PC-3 (cell line): Measurements from ENCODE around the gene TNFAIP8. TPM values are rescaled to one million over a fixed set of nuclear protein-coding genes. Genes with fewer than 3 reads are reported as not detected.

Experiments used
- ATAC-seq: fragments of 200-7000 bp; cut with Tn5 transposase; 2 replicates; pipeline ENCODE4 v1.9.1; 2020; ENCODE audit warnings: mild to moderate bottlenecking, moderate library complexity
- BruUV-seq: library from RNA; stranded (reverse); fragments of 400-500 nt; replicated peaks from 2 replicates; lab custom pipeline; 2021; lab: Mats Ljungman, UMichigan
- CTCF ChIA-PET: fragments of 300-600 bp; sonication (Branson Sonifier 250); formaldehyde crosslinking; loops from one replicate; lab custom pipeline; 2022; ENCODE audit warnings: antibody characterized with exemption; lab: Charles Lee
- POLR2A ChIA-PET: fragments of 300-600 bp; sonication (Branson Sonifier 250); formaldehyde crosslinking; loops from one replicate; lab custom pipeline; 2022; ENCODE audit warnings: antibody characterized with exemption; ENCODE audit not compliant: unreplicated experiment; lab: Charles Lee
- DNase-seq: peaks from one replicate; pipeline ENCODE4 v3.0.0-alpha.2; 2015
- H2AFZ ChIP-seq: fragments of 300-600 bp; sonication (generic); 2 replicates; pipeline ENCODE4 v1.6.0; 2016; ENCODE audit warnings: antibody characterized with exemption, low read length
- H3F3A ChIP-seq: fragments of 300-600 bp; sonication (generic); one replicate; pipeline ENCODE4 v1.6.0; 2017; ENCODE audit warnings: antibody characterized with exemption, low read length, control low read depth, mild to moderate bottlenecking; ENCODE audit not compliant: unreplicated experiment
- H3K27ac ChIP-seq: fragments of 300-600 bp; sonication (generic); 2 replicates; pipeline ENCODE4 v1.5.1; 2016; ENCODE audit warnings: mild to moderate bottlenecking, low read length
- H3K27me3 ChIP-seq: fragments of 300-600 bp; sonication (generic); 2 replicates; pipeline ENCODE4 v1.6.1; 2016; ENCODE audit warnings: low read length, mixed read lengths
- H3K36me3 ChIP-seq: fragments of 300-600 bp; sonication (generic); 2 replicates; pipeline ENCODE4 v1.6.1; 2016; ENCODE audit warnings: low read depth, mixed run types, low read length, mixed read lengths
- H3K4me1 ChIP-seq: fragments of 300-600 bp; sonication (generic); 2 replicates; pipeline ENCODE4 v1.5.1; 2016; ENCODE audit warnings: low read length; ENCODE audit not compliant: insufficient read depth
- H3K4me2 ChIP-seq: fragments of 300-600 bp; sonication (generic); 2 replicates; pipeline ENCODE4 v1.6.0; 2016; ENCODE audit warnings: low read length
- H3K4me3 ChIP-seq: fragments of 300-600 bp; sonication (generic); 2 replicates; pipeline ENCODE4 v1.5.1; 2016; ENCODE audit warnings: mild to moderate bottlenecking, low read length, mixed read lengths
- H3K79me2 ChIP-seq: fragments of 300-600 bp; sonication (generic); 2 replicates; pipeline ENCODE4 v1.6.1; 2017; ENCODE audit warnings: low read length, mixed read lengths
- H3K9ac ChIP-seq: fragments of 300-600 bp; sonication (generic); 2 replicates; pipeline ENCODE4 v1.6.0; 2016; ENCODE audit warnings: mild to moderate bottlenecking, low read length
- H3K9me2 ChIP-seq: fragments of 300-600 bp; sonication (generic); replicated peaks from 2 replicates; pipeline ENCODE4 v1.6.1; 2016; ENCODE audit warnings: mixed run types, low read length, mixed read lengths
- H3K9me3 ChIP-seq: fragments of 300-600 bp; sonication (generic); 2 replicates; pipeline ENCODE4 v1.6.1; 2016; ENCODE audit warnings: low read length, mixed read lengths
- H4K20me1 ChIP-seq: fragments of 300-600 bp; sonication (generic); 2 replicates; pipeline ENCODE4 v1.6.1; 2016; ENCODE audit warnings: low read length, mixed read lengths
- EZH2 ChIP-seq: fragments of 300-600 bp; sonication (generic); IDR thresholded peaks from one replicate; pipeline ENCODE4 v1.6.1; 2017; ENCODE audit warnings: antibody characterized with exemption, mild to moderate bottlenecking, low read length; ENCODE audit not compliant: unreplicated experiment
- EZH2phosphoT487 ChIP-seq: fragments of 300-600 bp; sonication (generic); IDR thresholded peaks from 2 replicates; pipeline ENCODE4 v1.6.1; 2018; ENCODE audit warnings: mild to moderate bottlenecking, antibody characterized with exemption, low read length, borderline replicate concordance
- intact Hi-C: fragments of 100-400 bp; cut with micrococcal nuclease; formaldehyde crosslinking; loops from 2 replicates; pipeline ENCODE4 v1.9.0; 2023
- total RNA-seq: library from RNA; depleted of rRNA; stranded (reverse); fragments of >200 nt; gene quantifications from 2 replicates; pipeline ENCODE4 v1.2.3, GENCODE V29; 2014
- TF ChIP-seq, protein P1 (sequence below): fragments of 300-600 bp; sonication (generic); conservative IDR thresholded peaks from 2 replicates; pipeline ENCODE4 v1.5.1; 2017; ENCODE audit warnings: antibody characterized with exemption, low read depth, mild to moderate bottlenecking, low read length

The TNFAIP8 gene
- total RNA-seq, 1 experiment from 2014 or later, result 20.0 TPM

DNA sequence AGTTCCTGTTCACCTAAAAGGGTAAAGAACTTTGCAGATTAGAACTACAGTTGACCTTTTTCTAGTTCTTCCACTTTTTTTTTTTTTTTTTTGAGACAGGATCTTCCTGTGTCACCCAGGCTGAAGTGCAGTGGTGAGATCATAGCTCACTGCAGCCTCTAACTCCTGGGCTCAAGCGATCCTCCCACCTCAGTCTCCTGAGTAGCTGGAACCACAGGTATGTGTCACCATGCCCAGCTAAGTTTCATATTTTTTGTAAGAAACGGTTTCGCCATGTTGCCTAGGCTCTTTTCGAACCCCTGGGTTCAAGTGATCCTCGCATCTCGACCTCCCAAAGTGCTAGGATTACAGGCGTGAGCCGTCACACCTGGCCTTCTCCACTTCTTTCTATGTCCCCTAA is 39.7 kb upstream of the TNFAIP8 start:
- intact Hi-C loops, result no loop called here
- ATAC-seq, result no peak
- H3K4me2 ChIP-seq, result no peak overlapping the region

DNA sequence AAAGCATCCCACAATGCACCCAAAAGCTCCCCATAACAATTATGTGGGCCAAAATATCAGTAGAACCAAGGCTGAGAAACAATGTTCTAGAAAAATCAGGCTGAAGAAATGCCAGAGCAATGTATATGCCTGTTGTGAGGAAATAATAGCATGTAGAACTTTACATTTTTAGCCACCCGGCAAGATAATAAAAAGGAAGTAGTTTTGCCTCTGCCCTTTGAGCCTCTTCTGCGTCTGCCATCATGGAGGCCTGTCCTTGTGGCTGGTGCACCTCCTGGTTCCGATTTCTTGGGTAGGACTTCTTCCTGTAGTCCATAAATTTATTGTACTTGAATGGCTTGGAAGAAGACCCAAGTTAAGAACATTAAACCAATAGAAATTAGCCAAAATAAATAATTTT is 38.9 kb upstream of the TNFAIP8 start:
- Histone ChIP-seq H3K27me3 (no peaks in the 10 kb centered on the region), H3K36me3 (no peaks in the 10 kb centered on the region), H4K20me1 (no peaks in the 10 kb centered on the region), H3K9me3 (no peaks in the 10 kb centered on the region), H3K9me2 (no peaks in the 10 kb centered on the region), H3F3A (no peaks in the 10 kb centered on the region), H3K79me2 (no peaks in the 10 kb centered on the region), H3K27ac (no peak overlapping the region), H3K9ac (no peak overlapping the region), H3K4me1 (peaks cover 10% of the 10 kb centered on the region), H2AFZ (no peak overlapping the region), H3K4me3 (no peak overlapping the region), H3K4me2 (no peak overlapping the region)
- ChIA-PET CTCF (no interaction called here), POLR2A (no interaction called here)
- TF ChIP-seq EZH2phosphoT487, result no peak
- TF ChIP-seq EZH2, result no peak
- TF ChIP-seq, protein P1, sequence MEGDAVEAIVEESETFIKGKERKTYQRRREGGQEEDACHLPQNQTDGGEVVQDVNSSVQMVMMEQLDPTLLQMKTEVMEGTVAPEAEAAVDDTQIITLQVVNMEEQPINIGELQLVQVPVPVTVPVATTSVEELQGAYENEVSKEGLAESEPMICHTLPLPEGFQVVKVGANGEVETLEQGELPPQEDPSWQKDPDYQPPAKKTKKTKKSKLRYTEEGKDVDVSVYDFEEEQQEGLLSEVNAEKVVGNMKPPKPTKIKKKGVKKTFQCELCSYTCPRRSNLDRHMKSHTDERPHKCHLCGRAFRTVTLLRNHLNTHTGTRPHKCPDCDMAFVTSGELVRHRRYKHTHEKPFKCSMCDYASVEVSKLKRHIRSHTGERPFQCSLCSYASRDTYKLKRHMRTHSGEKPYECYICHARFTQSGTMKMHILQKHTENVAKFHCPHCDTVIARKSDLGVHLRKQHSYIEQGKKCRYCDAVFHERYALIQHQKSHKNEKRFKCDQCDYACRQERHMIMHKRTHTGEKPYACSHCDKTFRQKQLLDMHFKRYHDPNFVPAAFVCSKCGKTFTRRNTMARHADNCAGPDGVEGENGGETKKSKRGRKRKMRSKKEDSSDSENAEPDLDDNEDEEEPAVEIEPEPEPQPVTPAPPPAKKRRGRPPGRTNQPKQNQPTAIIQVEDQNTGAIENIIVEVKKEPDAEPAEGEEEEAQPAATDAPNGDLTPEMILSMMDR, result no peak
- ATAC-seq, result no peak
- no peak for DNase-seq
- BruUV-seq, result no TSS peak
- intact Hi-C loops, result no loop called here

More for the DNA sequence above, 39.7 kb upstream of the TNFAIP8 start:
- Histone ChIP-seq H3K9me3 (no peaks in the 10 kb centered on the region), H3K9me2 (no peaks in the 10 kb centered on the region), H3K36me3 (no peaks in the 10 kb centered on the region), H3K79me2 (no peaks in the 10 kb centered on the region), H2AFZ (no peak overlapping the region), H3K4me1 (peaks cover 2% of the 10 kb centered on the region), H3K4me3 (no peak overlapping the region), H4K20me1 (no peaks in the 10 kb centered on the region), H3K9ac (no peak overlapping the region), H3F3A (no peaks in the 10 kb centered on the region), H3K27me3 (no peaks in the 10 kb centered on the region), H3K27ac (no peak overlapping the region)
- no TSS peak for BruUV-seq
- DNase-seq, result no peak
- TF ChIP-seq EZH2 (no peak), EZH2phosphoT487 (no peak)
- TF ChIP-seq, protein P1, result no peak
- ChIA-PET CTCF (interaction anchor here (0.6 to 1.6 kb wide), 3 partner anchors 41 to 95 kb away, joined by 3 to 6 read pairs (median 3); no protein-coding TSS in a partner anchor), POLR2A (interaction anchor here (0.7 kb wide), 1 partner anchor 13 kb away, joined by 3 read pairs; no protein-coding TSS in a partner anchor)

DNA sequence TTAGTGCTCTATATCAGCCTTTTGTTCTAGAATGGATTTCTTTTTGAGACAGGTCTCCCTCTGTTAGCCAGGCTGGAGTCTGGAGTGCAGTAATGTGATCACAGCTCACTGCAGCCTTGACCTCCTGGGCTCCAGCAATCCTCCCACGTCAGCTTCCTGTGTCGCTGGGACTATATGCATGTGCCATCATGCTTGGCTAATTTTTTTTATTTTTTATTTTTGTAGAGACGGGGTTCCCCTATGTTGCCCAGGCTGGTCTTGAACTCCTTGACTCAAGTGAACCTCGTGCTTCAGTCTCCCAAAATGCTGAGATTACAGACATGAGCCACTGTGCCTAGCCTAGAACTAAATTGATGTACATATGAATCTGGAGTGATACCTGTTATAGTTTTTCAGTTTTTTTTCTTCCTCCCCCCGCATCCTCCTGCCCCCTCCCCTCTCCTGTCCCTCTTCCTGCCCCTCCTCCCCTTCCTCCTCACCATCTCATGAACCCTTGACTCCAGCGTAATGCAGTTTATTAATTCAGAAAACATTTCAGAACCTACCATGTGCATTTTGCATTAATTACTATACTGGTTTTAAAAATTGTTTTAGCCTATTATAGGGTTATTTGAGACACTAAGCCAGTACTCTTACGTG is 37.4 kb upstream of the TNFAIP8 start:
- Histone ChIP-seq H3K9ac (no peak overlapping the region), H3K36me3 (no peaks in the 10 kb centered on the region), H3K4me3 (no peak overlapping the region), H3K9me3 (no peaks in the 10 kb centered on the region), H2AFZ (no peak overlapping the region), H3K79me2 (peaks cover 6% of the 10 kb centered on the region; the same call in 1 of the 2 replicates), H3K4me2 (no peak overlapping the region), H3F3A (peaks cover 3% of the 10 kb centered on the region), H3K4me1 (peaks cover 25% of the 10 kb centered on the region), H4K20me1 (no peaks in the 10 kb centered on the region), H3K9me2 (no peaks in the 10 kb centered on the region), H3K27ac (no peak overlapping the region), H3K27me3 (no peaks in the 10 kb centered on the region)
- no TSS peak for BruUV-seq
- intact Hi-C loops, result no loop called here
- ATAC-seq (no peak), DNase-seq (no peak)
- POLR2A ChIA-PET, result no interaction called here
- TF ChIP-seq EZH2phosphoT487 (no peak), EZH2 (no peak)
- TF ChIP-seq, protein P1, result no peak
- CTCF ChIA-PET, result no interaction called here
